ENCODE measurements around the gene ANAPC16. TPM values are rescaled to one million over a fixed set of nuclear protein-coding genes. Genes with fewer than 3 reads are reported as not detected.

ANAPC16 gene
- total RNA-seq = 113 TPM
- long read RNA-seq, transcript ANAPC16-205 (5 exons, 3,567 nt) = minor isoform, 28 of 259 reads
- long read RNA-seq, transcript ANAPC16-203 (3 exons, 734 nt) = minor isoform, 6 of 259 reads
- long read RNA-seq, transcript ANAPC16-201 (4 exons, 3,195 nt) = major isoform, 88 of 259 reads
- long read RNA-seq, transcript ANAPC16-202 (3 exons, 1,828 nt) = minor isoform, 5 of 259 reads
- long read RNA-seq, partial matches to known transcripts = 33 of 259 reads
- long read RNA-seq, other reads (novel, unspliced or antisense) = 99 of 259 reads

- H3K27ac ChIP-seq = peak within 1 kb of the TSS; percentile 98
- intact Hi-C loops (cut with DNase I) = no loop called here
- H3K9me3 ChIP-seq = no peaks in the 10 kb centered on the region
- H3K4me1 ChIP-seq = peaks cover 45% of the 10 kb centered on the region
- H3K27me3 ChIP-seq (ENCODE audit: low read depth) = no peaks in the 10 kb centered on the region
- DNase-seq (peak; percentile 94), ATAC-seq (peak; percentile 98 to 99)
- TF ChIP-seq, protein P1, sequence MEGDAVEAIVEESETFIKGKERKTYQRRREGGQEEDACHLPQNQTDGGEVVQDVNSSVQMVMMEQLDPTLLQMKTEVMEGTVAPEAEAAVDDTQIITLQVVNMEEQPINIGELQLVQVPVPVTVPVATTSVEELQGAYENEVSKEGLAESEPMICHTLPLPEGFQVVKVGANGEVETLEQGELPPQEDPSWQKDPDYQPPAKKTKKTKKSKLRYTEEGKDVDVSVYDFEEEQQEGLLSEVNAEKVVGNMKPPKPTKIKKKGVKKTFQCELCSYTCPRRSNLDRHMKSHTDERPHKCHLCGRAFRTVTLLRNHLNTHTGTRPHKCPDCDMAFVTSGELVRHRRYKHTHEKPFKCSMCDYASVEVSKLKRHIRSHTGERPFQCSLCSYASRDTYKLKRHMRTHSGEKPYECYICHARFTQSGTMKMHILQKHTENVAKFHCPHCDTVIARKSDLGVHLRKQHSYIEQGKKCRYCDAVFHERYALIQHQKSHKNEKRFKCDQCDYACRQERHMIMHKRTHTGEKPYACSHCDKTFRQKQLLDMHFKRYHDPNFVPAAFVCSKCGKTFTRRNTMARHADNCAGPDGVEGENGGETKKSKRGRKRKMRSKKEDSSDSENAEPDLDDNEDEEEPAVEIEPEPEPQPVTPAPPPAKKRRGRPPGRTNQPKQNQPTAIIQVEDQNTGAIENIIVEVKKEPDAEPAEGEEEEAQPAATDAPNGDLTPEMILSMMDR (IDR thresholded peaks at IDR 0.05) = no peak
- peaks cover 26% of the 10 kb centered on the region for H3K36me3 ChIP-seq
- H3K4me3 ChIP-seq = peak within 1 kb of the TSS; percentile 68
Observed at GRCh38 chr10:72215611-72216549, at the start of gene ANAPC16, which contains the start of gene ASCC1. TSS of gene ANAPC16 (plus strand) at chr10:72216012. CDS start at chr10:72223915, 7,903 bp downstream. TSS of gene ASCC1 (minus strand) at chr10:72216276. CDS start at chr10:72213298, 2,978 bp downstream.

- TF ChIP-seq, protein P1 (IDR thresholded peaks at IDR 0.05) = no peak
- H3K4me1 ChIP-seq = peaks cover 19% of the 10 kb centered on the region
- H3K36me3 ChIP-seq = no peaks in the 10 kb centered on the region
- H3K27ac ChIP-seq = no peak overlapping the region
- DNase-seq (no peak), ATAC-seq (no peak)
- intact Hi-C loops (cut with DNase I) = no loop called here
- no peaks in the 10 kb centered on the region for H3K9me3 ChIP-seq
- no peaks in the 10 kb centered on the region for H3K27me3 ChIP-seq (ENCODE audit: low read depth)
- H3K4me3 ChIP-seq = no peak overlapping the region
Observed at GRCh38 chr10:72167118-72167517, 48.7 kb upstream of the ANAPC16 start.

GRCh38 chr10:72170263-72170662, 45.5 kb upstream of the ANAPC16 start:
- Histone ChIP-seq H3K9me3 (no peaks in the 10 kb centered on the region), H3K27me3 (ENCODE audit: low read depth) (no peaks in the 10 kb centered on the region), H3K4me3 (no peak overlapping the region), H3K27ac (peak overlapping the region; percentile 48), H3K4me1 (peaks cover 23% of the 10 kb centered on the region), H3K36me3 (no peaks in the 10 kb centered on the region)
- ATAC-seq = peak; percentile 88 to 92
- intact Hi-C loops (cut with DNase I) = no loop called here
- TF ChIP-seq, protein P1 (IDR thresholded peaks at IDR 0.05) = no peak
- DNase-seq = peak; percentile 88

DNA sequence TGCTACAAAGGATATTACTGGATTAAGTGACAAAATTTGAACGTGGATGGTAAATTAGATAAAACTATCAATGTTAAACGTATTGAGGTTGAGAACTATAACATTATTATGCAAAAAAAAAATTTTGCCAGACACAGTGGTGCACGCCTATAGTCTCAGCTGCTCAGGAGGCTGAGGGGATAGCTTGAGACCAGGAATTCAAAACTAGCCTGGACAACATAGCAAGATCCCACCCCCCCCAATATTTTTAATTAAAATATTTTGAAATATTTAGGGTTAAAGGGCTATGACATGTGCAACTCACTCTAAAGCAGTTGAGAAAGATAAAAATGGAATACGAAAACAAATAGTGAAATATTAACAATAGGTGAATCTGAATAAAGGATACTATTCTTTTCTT, 45.1 kb upstream of the ANAPC16 start:
- Histone ChIP-seq H3K27me3 (ENCODE audit: low read depth) (no peaks in the 10 kb centered on the region), H3K36me3 (no peaks in the 10 kb centered on the region), H3K4me3 (no peak overlapping the region), H3K9me3 (no peaks in the 10 kb centered on the region), H3K4me1 (peaks cover 23% of the 10 kb centered on the region), H3K27ac (peak overlapping the region; percentile 48)
- ATAC-seq (no peak), DNase-seq (no peak)
- intact Hi-C loops (cut with DNase I) = no loop called here
- TF ChIP-seq, protein P1 (IDR thresholded peaks at IDR 0.05) = no peak

DNA sequence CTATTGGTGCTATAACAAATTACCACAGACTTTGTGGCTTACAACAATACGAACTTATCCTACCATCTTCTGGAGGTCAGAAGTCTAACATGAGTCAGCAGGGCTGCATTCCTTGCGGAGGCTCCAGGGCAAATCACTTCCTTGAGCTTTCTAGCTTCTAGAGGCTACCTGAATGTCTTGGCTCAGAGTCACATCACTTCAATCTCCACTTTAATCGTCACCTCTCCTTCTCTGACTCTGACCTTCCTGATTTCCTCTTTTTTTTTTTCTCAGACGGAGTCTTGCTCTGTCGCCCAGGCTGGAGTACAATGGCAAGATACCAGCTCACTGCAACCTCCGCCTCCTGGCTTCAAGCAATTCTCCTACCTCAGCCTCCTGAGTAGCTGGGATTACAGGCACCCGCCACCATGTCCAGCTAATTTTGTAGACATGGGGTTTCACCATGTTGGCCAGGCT, 44.6 kb upstream of the ANAPC16 start:
- ATAC-seq (peak; percentile 91 to 92), DNase-seq (peak; percentile 59)
- TF ChIP-seq, protein P1 (IDR thresholded peaks at IDR 0.05) = no peak
- intact Hi-C loops (cut with DNase I) = no loop called here
- H3K4me1 ChIP-seq = peaks cover 23% of the 10 kb centered on the region
- H3K9me3 ChIP-seq = no peaks in the 10 kb centered on the region
- no peaks in the 10 kb centered on the region for H3K36me3 ChIP-seq
- no peaks in the 10 kb centered on the region for H3K27me3 ChIP-seq (ENCODE audit: low read depth)
- H3K27ac ChIP-seq = peak overlapping the region; percentile 48
- no peak overlapping the region for H3K4me3 ChIP-seq
